Subcutaneous abdominal adipose tissue (tissue), 5 donors: ENCODE results near the gene HMGN2.

Source experiments
- H3K27ac ChIP-seq: one replicate; pipeline ENCODE4 v1.7.0; 2013; ENCODE audit warnings: low read depth, mild to moderate bottlenecking, inconsistent platforms, low read length, moderate library complexity
- H3K27me3 ChIP-seq, 5 donors: one replicate each; pipeline ENCODE4 v1.7.0; 2013; ENCODE audit warnings: low read length in 5 of 5, inconsistent platforms in 1 of 5; ENCODE audit not compliant: control insufficient read depth in 5 of 5, insufficient read depth in 4 of 5
- H3K36me3 ChIP-seq, 5 donors: one replicate each; pipeline ENCODE4 v1.7.0; 2013; ENCODE audit warnings: low read length in 5 of 5; ENCODE audit not compliant: control insufficient read depth in 5 of 5, insufficient read depth in 5 of 5
- H3K4me1 ChIP-seq, 5 donors: one replicate each; pipeline ENCODE4 v1.7.0; 2013; ENCODE audit warnings: low read length in 5 of 5, mild to moderate bottlenecking in 3 of 5, moderate library complexity in 1 of 5; ENCODE audit not compliant: control insufficient read depth in 5 of 5, insufficient read depth in 5 of 5
- H3K4me3 ChIP-seq, 5 donors: one replicate each; pipeline ENCODE4 v1.7.0; 2013; ENCODE audit warnings: low read length in 5 of 5, low read depth in 1 of 5
- H3K9ac ChIP-seq, 5 donors: one replicate each; pipeline ENCODE4 v1.7.0; 2013; ENCODE audit warnings: low read length in 5 of 5, mild to moderate bottlenecking in 4 of 5, moderate library complexity in 3 of 5
- H3K9me3 ChIP-seq, 5 donors: one replicate each; pipeline ENCODE4 v1.7.0; 2013; ENCODE audit warnings: low read length in 5 of 5; ENCODE audit not compliant: control insufficient read depth in 5 of 5
- donor health status: healthy.
- donor health status: healthy.
- donor health status: healthy.
- donor health status: healthy.
- donor health status: healthy.

The HMGN2 gene

GRCh38 chr1:26452459-26453183, 19.6 kb upstream of the HMGN2 start:
- Histone ChIP-seq H3K4me3 (no peak overlapping the region), H3K27me3 (no peaks in the 10 kb centered on the region), H3K36me3 (peaks cover 32 to 79% (median 65%) of the 10 kb centered on the region in 5 donors), H3K4me1 (peaks cover 0 to 4% (median 0%) of the 10 kb centered on the region in 5 donors), H3K27ac (no peak overlapping the region), H3K9ac (no peak overlapping the region), H3K9me3 (no peaks in the 10 kb centered on the region)

GRCh38 chr1:26459148-26459547, 13.1 kb upstream of the HMGN2 start:
- no peaks in the 10 kb centered on the region for H3K27me3 ChIP-seq
- H3K4me1 ChIP-seq: peaks cover 0 to 3% (median 0%) of the 10 kb centered on the region in 5 donors
- no peak overlapping the region for H3K9ac ChIP-seq
- peaks cover 32 to 86% (median 75%) of the 10 kb centered on the region in 5 donors for H3K36me3 ChIP-seq
- H3K27ac ChIP-seq: no peak overlapping the region
- no peak overlapping the region for H3K4me3 ChIP-seq
- H3K9me3 ChIP-seq: no peaks in the 10 kb centered on the region

- H3K9ac ChIP-seq: no peak overlapping the region
- peaks cover 0 to 3% (median 0%) of the 10 kb centered on the region in 5 donors for H3K4me1 ChIP-seq
- no peak overlapping the region for H3K4me3 ChIP-seq
- H3K27ac ChIP-seq: no peak overlapping the region
- H3K9me3 ChIP-seq: no peaks in the 10 kb centered on the region
- H3K27me3 ChIP-seq: no peaks in the 10 kb centered on the region
- peaks cover 32 to 88% (median 80%) of the 10 kb centered on the region in 5 donors for H3K36me3 ChIP-seq
Measured at GRCh38 chr1:26459573-26460031, 12.6 kb upstream of the HMGN2 start.

- Histone ChIP-seq H3K4me3 (no peak overlapping the region), H3K9ac (peak overlapping the region in 1 of 5 donors; percentile 5), H3K27me3 (no peaks in the 10 kb centered on the region), H3K4me1 (peaks cover 7 to 40% (median 38%) of the 10 kb centered on the region in 5 donors), H3K9me3 (no peaks in the 10 kb centered on the region), H3K36me3 (peaks cover 18 to 61% (median 53%) of the 10 kb centered on the region in 5 donors), H3K27ac (no peak overlapping the region)
Measured at GRCh38 chr1:26468911-26469310, 3.3 kb upstream of the HMGN2 start.

GRCh38 chr1:26469558-26469957, 2.7 kb upstream of the HMGN2 start:
- Histone ChIP-seq H3K27me3 (no peaks in the 10 kb centered on the region), H3K9me3 (no peaks in the 10 kb centered on the region), H3K27ac (no peak overlapping the region), H3K4me3 (no peak overlapping the region), H3K4me1 (peaks cover 8 to 44% (median 40%) of the 10 kb centered on the region in 5 donors), H3K36me3 (peaks cover 25 to 62% (median 52%) of the 10 kb centered on the region in 5 donors), H3K9ac (no peak overlapping the region)

- Histone ChIP-seq H3K36me3 (peaks cover 27 to 54% (median 44%) of the 10 kb centered on the region in 5 donors), H3K27ac (no peak overlapping the region), H3K27me3 (no peaks in the 10 kb centered on the region), H3K9me3 (no peaks in the 10 kb centered on the region), H3K4me1 (peaks cover 8 to 44% (median 40%) of the 10 kb centered on the region in 5 donors), H3K4me3 (peak overlapping the region; percentile 41 to 80 (median 69)), H3K9ac (peak overlapping the region in 1 of 5 donors; percentile 15)
Measured at GRCh38 chr1:26470878-26471497, 1.3 kb upstream of the HMGN2 start.

- Histone ChIP-seq H3K9me3 (no peaks in the 10 kb centered on the region), H3K36me3 (peaks cover 29 to 54% (median 42%) of the 10 kb centered on the region in 5 donors), H3K4me3 (peak overlapping the region; percentile 59 to 81 (median 69)), H3K9ac (peak overlapping the region in 3 of 5 donors; percentile 7 to 56 (median 34)), H3K27me3 (no peaks in the 10 kb centered on the region), H3K4me1 (peaks cover 8 to 44% (median 40%) of the 10 kb centered on the region in 5 donors), H3K27ac (peak overlapping the region; percentile 91)
Measured at GRCh38 chr1:26471498-26472319, 531 bp upstream of the HMGN2 start.

GRCh38 chr1:26472901-26473845, 933 bp downstream of the HMGN2 start:
- Histone ChIP-seq H3K27me3 (no peaks in the 10 kb centered on the region), H3K4me1 (peaks cover 8 to 42% (median 40%) of the 10 kb centered on the region in 5 donors), H3K4me3 (peak overlapping the region; percentile 63 to 80 (median 69)), H3K9me3 (no peaks in the 10 kb centered on the region), H3K9ac (peak overlapping the region in 3 of 5 donors; percentile 16 to 86 (median 19)), H3K36me3 (peaks cover 28 to 51% (median 35%) of the 10 kb centered on the region in 5 donors), H3K27ac (peak overlapping the region; percentile 91)

- peaks cover 25 to 44% (median 30%) of the 10 kb centered on the region in 5 donors for H3K36me3 ChIP-seq
Measured at GRCh38 chr1:26474818-26475217, 2.6 kb downstream of the HMGN2 start.

More at GRCh38 chr1:26474818-26475217, 2.6 kb downstream of the HMGN2 start:
- H3K4me1 ChIP-seq: peaks cover 8 to 34% (median 33%) of the 10 kb centered on the region in 5 donors
- no peak overlapping the region for H3K9ac ChIP-seq
- no peak overlapping the region for H3K4me3 ChIP-seq
- no peaks in the 10 kb centered on the region for H3K9me3 ChIP-seq
- H3K27ac ChIP-seq: no peak overlapping the region
- no peaks in the 10 kb centered on the region for H3K27me3 ChIP-seq
